Measurements from ENCODE around the gene ELF2.

ELF2 gene

DNA sequence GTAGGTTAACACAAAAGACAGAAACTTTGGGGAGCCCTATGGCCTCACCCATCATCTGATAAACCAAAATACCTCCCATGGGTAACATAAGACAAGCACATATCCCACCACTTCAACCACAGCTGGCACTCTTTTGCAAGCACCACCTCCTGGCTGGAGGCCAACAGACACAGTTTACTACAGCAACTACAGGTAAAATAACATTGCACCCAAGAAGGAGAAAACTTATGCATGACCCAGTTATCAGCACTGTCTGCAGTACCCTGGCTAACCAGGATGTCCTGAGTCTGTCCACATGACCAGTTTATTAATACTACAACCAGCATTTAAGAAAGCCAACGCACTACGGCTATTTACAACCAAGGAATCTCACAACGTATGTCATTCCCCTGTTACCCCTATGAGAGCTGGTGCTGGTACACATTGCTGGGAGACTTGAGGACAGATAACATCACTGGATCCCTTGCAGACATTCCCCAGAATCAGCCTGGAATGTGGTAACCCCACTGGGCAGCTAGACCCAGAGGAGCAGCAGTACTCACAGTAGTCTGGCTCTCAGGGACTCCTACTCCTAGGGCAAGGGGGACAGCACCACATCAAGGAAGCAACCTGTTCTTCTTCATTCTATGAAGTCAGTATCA is 32.0 kb downstream of the ELF2 start:
- TF ChIP-seq, protein P1, sequence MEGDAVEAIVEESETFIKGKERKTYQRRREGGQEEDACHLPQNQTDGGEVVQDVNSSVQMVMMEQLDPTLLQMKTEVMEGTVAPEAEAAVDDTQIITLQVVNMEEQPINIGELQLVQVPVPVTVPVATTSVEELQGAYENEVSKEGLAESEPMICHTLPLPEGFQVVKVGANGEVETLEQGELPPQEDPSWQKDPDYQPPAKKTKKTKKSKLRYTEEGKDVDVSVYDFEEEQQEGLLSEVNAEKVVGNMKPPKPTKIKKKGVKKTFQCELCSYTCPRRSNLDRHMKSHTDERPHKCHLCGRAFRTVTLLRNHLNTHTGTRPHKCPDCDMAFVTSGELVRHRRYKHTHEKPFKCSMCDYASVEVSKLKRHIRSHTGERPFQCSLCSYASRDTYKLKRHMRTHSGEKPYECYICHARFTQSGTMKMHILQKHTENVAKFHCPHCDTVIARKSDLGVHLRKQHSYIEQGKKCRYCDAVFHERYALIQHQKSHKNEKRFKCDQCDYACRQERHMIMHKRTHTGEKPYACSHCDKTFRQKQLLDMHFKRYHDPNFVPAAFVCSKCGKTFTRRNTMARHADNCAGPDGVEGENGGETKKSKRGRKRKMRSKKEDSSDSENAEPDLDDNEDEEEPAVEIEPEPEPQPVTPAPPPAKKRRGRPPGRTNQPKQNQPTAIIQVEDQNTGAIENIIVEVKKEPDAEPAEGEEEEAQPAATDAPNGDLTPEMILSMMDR (IDR thresholded peaks at IDR 0.05; ENCODE audit: extremely low read depth, insufficient read depth, missing control alignments) = no peak
- in situ Hi-C loops (cut with MboI; ENCODE audit: low pct_unique_long_range_greater_than_20kb, low sequenced_read_pairs, unreplicated experiment) = no loop called here
- DNase-seq (ENCODE audit: low spot score) = no peak

DNA sequence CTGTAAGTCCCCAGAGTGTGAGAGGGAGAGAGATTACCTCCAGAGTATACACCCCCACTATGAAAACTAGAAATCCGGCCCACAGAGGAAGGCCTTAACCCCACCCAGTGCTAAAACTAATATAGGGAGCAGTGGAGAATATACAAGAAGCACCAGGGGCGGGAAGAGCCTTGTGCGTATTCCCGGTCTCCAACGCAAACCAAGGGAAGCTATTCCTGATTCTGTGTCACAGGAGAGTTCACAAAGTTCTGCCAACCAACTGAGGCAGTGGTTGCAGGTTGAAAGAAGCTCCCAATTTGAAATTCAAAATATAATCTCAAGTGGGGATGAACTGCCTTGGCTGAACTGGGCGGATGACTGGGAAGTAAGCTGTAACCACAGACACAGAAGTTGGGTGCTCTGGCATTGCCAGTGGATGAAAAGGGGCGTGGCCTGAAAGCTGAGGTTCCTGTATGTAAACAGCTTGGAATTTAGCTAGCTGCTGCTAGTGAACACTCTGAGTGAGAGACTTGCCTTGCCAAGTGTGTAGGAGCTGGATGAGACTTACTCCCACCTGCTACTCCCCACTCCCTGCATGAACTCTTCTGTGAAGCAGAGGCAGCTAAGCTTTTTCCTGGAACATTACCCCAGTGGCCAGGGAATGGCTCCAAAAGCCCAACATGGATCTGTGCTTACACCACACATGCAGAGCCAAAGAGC is 32.7 kb downstream of the ELF2 start:
- DNase-seq (ENCODE audit: low spot score) = no peak
- TF ChIP-seq, protein P1 (IDR thresholded peaks at IDR 0.05; ENCODE audit: extremely low read depth, insufficient read depth, missing control alignments) = no peak
- in situ Hi-C loops (cut with MboI; ENCODE audit: low pct_unique_long_range_greater_than_20kb, low sequenced_read_pairs, unreplicated experiment) = no loop called here

DNA sequence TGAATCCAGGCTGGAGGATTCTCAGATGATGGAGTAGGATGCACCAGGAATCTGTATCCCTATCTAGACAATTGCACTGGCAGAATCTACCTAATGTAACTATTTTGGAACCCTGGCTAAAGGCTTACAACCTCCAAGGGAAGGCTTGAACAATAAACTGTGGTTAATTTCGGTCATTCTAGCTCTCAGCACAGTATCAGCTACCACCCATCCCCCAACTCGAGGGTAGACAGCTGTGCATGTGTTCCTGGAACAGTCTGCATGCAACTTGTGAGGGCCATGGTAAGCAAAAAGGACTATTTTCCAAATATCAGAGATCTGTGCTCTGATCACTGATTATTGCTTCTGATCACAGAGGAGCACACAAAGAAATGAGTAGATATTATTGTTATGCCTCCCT is 34.0 kb downstream of the ELF2 start:
- in situ Hi-C loops (cut with MboI; ENCODE audit: low pct_unique_long_range_greater_than_20kb, low sequenced_read_pairs, unreplicated experiment) = no loop called here
- DNase-seq (ENCODE audit: low spot score) = no peak
- TF ChIP-seq, protein P1 (IDR thresholded peaks at IDR 0.05; ENCODE audit: extremely low read depth, insufficient read depth, missing control alignments) = no peak

DNA sequence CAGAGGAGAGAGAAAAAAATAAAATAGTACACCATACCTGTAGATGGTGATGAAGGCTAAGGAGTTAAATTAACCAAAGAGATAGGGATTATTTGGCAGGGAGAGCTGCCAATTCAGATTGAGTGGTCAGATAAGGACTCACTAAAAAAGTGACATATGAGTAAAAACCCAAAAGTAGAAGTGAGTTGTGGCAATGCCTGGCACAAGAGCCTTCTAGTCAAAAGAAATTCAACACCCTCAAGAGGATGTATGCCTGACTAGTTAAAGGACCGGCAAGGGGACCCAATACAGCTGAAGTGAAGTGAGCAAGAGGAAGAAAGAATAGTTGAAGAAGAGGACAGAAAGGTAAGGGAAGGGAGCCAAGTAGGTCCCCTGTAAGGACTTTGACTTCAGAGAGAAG is 34.9 kb downstream of the ELF2 start:
- TF ChIP-seq, protein P1 (IDR thresholded peaks at IDR 0.05; ENCODE audit: extremely low read depth, insufficient read depth, missing control alignments) = no peak
- DNase-seq (ENCODE audit: low spot score) = no peak
- in situ Hi-C loops (cut with MboI; ENCODE audit: low pct_unique_long_range_greater_than_20kb, low sequenced_read_pairs, unreplicated experiment) = no loop called here

DNA sequence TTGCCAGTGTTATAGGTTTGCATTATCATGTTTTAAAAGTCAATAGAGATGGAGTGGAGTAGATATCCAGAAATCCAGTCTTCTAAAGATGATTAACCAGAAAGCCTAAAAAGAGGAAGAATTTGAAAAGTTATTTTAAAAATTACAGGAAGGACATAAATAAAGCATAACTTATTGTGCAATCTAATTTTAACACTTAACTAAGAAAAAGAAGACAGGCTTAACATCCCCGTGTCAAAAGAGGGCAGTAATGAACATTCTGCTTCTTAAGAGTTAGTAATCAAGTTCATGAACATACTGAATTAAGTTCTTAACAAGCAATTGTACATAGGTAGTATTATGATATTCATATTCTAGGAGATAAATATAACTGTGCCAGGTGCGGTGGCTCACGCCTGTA is 39.3 kb downstream of the ELF2 start:
- TF ChIP-seq, protein P1 (IDR thresholded peaks at IDR 0.05; ENCODE audit: extremely low read depth, insufficient read depth, missing control alignments) = no peak
- in situ Hi-C loops (cut with MboI; ENCODE audit: low pct_unique_long_range_greater_than_20kb, low sequenced_read_pairs, unreplicated experiment) = no loop called here
- DNase-seq (ENCODE audit: low spot score) = no peak

DNA sequence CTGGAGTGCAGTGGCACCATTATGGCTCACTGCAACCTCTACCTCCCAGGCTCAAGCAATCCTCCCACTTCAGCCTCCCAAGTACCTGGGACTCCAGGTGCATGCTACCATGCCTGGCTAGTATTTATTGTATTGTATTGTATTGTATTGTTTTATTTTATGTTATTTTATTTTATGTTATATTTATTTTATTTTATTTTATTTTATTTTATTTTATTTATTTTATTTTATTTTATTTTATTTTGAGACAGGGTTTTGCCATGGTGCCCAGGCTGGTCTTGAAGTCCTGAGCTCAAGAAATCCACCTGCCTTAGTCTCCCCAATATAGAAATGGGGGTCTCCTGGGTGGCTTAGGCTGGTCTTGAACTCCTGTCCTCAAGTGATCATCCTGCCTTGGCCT is 42.6 kb downstream of the ELF2 start:
- in situ Hi-C loops (cut with MboI; ENCODE audit: low pct_unique_long_range_greater_than_20kb, low sequenced_read_pairs, unreplicated experiment) = no loop called here
- no peak for DNase-seq (ENCODE audit: low spot score)
- TF ChIP-seq, protein P1 (IDR thresholded peaks at IDR 0.05; ENCODE audit: extremely low read depth, insufficient read depth, missing control alignments) = no peak
